Stimulated activated CD4-positive, alpha-beta T cell treated with anti-CD3 and anti-CD28 coated beads, Interleukin-4, amount 100 ng/mL, for 1 hour (primary cell): ENCODE measurements around the gene RPAP3.
"Not testable (repeated sequence)": the region's sequence is repeated elsewhere in the genome, so short reads cannot be mapped to it uniquely, and the experiment has no call there.

ENCODE experiments used
- DNase-seq: peaks from one replicate; pipeline ENCODE4 v3.0.0-alpha.2; 2020

RPAP3 gene

DNA sequence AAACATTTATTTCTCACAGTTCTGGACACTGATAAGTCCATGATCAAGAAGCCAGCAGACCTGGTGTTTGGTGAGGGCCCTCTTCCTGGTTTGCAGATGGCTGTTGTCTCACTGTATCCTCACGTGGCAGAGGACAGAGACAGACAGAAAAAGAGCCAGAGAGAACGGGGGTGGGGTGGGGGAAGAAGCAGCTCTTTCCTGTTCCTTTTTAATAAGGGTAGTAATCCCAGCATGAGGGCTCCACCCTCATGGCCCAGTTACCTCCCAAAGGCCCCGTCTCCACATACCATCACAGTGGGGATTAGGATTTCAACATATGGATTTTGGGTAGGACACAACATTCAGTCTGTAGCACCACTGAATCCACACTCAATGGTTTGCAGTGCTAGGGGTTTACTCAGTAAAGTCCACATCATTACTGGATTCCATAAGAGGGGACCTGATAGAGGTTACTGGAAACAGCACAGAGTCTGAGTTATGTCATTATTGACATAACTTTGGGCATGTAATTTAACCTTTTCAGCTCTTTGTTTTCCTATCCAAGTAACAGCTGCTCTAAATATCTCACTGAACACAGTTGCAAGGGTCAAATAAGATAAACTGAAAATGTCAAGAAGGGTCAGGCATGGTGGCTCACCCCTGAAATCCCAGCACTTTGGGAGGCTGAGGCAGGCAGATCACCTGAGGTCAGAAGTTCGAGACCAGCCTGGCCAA is 53.2 kb downstream of the RPAP3 start:
- DNase-seq, result no peak

DNA sequence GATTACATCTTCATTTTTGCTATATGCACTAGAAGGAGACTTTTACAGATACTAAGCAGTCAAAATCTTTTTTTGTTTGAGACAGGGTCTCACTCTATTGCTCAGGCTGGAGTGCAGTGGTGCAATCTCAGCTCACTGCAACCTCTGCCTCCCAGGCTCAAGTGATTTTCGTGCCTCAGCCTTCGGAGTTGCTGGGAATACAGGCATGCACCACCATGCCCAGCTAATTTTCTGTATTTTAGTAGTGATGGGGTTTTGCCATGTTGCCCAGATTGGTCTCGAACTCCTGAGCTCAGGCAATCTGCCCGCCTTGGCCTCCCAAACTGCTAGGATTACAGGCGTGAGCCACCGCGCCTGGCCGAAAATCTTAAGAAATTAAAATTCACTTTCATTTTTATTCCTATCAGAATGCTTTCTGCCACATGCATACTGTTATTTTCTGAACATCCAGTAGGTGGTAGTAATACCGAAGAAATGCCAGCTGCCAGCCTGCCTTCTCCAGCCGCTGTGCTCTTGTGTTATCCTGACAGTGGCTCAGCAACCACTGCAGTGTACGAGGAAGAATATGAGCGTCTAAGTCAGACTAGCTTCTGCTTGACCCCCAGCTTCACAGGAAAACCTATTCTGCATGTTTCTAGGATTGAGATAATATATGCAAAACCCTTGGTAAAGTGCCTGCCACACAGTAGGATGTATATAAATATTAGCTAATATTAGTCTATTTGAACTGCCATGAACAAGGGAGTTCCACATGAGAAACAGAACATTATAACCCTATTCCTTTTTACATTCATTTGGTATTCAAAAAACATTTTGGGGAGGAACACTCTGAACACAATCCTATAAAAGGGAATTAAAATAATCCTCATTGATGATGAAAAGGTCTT is 54.2 kb downstream of the RPAP3 start:
- peak; percentile 27 for DNase-seq

DNA sequence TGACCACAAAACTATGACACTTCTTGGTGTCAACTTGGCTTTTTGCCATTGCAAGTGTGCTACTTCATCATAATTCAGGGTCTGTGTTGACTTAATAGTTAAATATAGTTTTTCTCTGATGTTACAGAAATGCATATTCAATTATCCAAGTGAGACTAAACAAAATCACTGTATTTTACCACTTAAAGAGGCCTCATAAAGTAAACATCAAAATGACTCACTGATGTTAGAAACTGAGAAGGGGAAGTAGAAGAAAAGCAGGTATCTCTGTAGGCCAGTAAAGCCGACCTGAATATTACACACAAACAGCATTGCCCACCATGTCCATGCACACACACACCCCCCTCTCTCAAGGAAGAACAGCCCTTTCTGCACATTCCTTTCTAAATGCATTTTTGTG is 55.4 kb downstream of the RPAP3 start:
- DNase-seq, result no peak

DNA sequence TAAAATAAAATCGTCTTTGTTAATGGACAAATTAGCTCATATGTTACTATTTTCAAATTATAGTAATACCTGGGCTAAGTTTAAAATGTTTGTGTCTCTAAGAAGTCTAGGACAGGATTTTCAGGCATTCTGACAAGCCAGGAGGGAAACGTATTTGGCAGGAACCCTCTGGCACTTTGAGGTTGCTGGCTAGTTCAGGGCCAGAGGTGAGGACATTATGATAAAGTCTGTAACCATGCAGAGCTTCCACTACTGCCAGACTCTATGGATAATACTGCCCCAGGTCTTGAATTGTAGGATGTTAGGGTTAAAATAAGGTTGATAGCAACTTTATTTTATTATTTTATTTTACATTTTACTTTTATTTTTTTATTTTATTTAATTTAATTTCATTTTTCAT is 56.4 kb downstream of the RPAP3 start:
- no peak for DNase-seq

DNA sequence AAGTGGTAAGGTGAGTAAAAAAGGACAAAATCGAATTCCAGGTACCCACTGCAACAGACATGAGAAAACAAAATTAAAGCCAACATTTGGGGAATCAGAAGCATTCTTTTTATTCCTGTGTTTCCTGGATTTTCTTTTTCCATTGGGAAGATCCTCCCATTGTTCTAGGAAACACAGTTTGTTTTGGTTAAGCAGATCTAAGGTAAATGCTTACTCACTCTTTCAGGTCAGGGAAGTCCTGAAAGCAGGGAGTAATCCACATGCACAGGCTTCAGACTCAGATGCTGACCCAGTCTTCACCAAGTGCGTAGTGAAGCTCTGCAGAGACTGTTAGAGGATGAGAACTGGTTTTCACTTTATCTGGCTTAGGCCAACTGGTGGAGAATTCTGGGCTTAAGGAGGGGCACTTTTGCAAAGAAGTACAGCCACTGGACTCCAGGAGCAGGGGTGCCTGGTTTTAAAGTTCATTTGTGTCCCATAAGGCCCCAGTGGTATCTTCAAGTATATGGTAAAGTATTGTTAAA is 57.7 kb downstream of the RPAP3 start:
- no peak for DNase-seq

DNA sequence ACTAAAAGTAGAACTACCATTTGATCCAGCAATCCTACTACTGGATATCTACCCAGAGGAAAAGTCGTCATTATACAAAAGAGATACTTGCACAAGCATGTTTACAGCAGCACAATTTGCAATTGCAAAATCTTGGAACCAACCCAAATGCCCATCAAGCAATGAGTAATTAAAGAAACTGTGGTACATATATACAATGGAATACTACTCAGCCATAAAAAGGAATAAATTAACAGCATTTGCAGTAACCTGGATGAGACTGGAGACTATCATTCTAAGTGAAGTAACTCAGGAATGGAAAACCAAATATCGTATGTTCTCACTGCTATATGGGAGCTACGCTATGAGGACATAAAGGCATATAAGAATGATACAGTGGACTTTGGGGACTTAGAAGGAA is 63.5 kb downstream of the RPAP3 start:
- DNase-seq, result not testable (repeated sequence)

DNA sequence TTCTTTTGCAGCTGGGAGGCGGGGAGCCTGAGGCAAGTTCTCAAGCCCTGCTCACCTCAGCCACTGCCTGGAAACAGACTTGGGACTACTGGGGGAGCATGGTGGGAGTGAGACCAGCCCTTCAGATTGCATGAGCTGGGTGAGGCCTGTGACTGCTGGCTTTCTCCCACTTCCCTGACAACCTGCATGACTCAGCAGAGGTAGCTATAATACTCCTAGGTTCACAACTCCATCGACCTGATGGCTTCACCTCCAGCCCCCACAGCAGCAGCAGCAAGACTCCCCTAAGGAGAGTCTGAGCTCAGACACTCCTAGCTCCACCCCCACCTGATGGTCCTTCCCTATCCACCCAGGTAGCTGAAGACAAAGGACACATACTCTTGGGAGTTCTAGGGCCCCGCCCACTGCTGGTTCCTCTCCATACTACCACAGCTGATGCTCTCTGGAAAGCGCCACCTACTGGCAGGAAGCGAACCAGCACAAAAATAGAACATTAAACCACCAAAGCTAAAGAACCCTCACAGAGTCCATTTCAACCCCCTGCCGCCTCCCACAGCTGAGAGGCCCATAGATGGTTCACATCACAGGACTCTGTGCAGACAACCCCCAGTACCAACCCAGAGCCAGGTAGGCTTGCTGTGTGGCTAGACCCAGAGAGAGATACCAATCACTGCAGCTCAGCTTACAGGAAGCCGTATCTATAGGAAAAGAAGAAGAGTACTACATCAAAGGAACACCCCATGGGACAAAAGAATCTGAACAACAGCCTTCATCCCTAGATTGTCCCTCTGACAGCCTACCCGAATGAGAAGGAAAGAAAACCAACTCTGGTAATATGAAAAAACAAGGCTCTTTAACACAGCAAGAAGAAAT is 68.7 kb downstream of the RPAP3 start:
- peak; percentile 28 for DNase-seq

DNA sequence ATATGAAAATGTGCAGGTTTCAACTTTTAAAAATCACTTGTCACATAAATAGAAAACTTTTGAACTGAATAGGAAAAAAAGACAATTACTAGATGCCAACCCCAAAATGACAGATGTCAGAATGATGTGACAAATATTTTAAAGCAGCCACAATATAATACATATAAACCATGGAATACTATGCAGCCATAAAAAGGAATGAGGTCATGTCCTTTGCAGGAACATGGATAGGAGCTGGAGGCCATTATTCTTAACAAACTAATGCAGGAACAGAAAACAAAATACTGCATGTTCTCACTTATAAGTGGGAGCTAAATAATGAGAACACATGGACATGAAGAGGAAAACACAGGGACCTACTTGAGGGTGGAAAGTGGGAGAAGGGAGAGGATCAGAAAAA is 70.1 kb downstream of the RPAP3 start:
- not testable (repeated sequence) for DNase-seq

DNA sequence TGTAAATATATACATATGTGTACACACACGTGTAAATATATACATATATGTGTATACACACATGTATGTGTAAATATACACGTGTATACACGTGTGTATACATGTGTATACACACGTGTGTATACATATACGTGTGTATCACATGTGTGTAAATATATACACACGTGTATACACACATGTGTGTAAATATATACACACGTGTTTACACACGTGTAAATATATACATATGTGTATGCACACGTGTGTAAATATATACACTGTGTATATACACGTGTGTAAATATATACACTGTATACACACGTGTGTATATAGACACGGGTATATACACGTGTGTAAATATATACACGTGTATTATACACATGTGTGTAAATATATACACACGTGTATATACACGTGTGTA is 71.7 kb downstream of the RPAP3 start:
- no peak for DNase-seq

DNA sequence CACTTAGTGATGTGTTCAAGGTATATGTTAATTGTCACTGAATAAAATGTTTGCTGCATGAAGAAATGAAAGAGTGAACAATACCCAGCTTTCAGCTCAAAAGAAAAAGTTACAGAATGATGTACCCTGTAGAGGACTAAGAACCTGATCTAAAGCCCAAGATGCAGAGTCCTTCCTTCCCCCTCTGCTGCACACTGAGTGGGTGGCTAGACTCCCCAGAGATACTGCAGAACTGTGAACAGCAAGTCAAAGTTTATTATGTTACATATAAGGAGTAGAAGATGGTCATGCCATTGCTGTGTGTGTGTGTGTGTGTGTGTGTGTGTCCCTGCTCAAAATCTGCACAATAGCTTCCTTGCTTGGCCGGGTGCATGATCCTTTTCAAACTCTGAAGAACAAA is 83.9 kb downstream of the RPAP3 start:
- DNase-seq, result no peak

DNA sequence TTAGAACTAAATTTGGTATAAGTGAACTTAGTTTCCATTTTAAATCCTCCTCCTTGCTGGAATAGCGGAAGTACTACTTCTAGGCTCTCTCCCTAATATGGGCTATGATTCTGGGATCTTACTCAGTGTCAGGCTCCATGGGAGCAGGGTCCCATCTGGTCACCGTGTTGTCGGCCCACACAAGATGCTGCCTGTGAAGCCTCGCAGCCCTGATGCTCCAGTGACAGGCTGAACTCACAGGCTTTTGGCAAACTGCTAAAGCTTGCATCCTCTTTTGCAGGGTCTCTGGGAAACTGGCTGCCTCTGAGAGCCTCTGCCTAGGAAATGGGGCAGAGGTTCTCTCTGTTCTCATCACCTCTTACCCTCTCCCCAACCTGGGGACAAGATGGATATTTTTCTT is 88.4 kb downstream of the RPAP3 start:
- DNase-seq, result no peak

DNA sequence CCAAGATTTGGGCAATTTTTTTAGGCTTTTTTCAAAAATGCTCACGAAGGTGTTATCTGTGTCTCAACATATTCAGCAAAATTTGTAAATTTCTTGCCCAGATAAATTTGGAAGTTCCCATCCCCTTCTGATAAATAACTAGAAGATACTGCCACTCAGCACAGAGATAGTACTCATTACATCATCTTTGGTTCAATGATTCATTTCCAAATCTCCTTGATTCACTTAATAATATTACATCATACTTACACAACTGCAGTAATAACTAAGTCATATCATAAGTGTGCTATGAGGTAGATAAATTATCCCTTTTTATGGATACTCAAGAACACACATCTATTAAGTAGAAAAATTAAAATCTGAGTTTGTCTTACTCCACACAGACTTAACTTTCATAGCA is 89.4 kb downstream of the RPAP3 start:
- no peak for DNase-seq

DNA sequence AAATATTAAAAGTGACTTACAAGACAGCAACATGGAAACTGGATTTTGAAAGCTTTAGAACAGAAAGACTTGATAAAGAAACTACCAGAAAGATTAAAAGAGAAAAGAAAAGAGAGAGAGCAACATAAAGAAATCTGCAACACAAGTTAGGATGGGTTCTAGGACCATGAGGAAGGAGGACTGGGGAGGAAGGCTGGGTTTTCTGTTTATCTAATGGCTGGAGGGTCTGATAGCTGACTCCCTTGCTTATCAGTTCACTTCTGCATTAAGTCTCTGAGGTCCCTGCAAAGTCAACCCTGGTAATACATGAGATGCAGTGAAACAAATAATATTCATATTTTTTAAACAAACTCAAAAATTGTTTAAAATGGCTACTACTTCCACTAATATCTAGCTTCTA is 90.1 kb downstream of the RPAP3 start:
- no peak for DNase-seq

DNA sequence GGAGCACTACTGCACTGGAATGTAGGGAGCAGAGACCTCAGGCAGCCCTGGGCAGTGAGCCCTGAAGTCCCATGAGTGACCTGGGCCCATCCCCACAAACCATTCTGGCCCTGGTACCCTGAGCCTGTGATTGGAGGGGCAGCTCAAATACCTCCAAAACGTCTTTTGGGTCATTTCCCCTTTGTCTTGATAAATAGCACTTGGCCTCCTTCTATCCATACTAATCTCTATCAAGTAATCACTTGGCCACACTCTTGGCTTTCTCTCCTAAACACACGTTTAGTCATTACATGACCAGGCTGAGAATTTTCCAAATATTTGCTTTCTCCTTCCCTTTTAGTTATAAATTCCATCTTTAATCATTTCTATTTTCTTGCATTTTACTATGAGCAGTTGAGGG is 91.3 kb downstream of the RPAP3 start:
- no peak for DNase-seq

DNA sequence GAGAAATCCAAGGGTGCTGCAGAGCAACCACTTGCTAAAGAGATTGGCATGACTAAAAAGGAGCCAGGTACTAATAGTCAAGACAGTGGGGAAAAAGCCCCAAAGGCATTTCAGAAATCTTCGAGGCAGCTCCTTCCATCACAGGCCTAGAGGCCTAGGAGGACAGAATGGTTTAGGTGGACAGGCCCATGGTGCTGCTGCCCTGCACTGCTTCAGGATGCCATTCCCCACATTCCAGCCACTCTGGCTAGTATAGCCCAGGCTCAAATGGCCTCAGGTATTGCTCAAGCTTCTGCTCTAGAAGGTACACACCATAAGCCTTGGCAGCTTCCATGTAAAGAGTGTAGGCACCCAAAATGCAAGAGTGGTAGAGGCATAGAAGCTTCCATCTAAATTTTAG is 92.9 kb downstream of the RPAP3 start:
- no peak for DNase-seq

DNA sequence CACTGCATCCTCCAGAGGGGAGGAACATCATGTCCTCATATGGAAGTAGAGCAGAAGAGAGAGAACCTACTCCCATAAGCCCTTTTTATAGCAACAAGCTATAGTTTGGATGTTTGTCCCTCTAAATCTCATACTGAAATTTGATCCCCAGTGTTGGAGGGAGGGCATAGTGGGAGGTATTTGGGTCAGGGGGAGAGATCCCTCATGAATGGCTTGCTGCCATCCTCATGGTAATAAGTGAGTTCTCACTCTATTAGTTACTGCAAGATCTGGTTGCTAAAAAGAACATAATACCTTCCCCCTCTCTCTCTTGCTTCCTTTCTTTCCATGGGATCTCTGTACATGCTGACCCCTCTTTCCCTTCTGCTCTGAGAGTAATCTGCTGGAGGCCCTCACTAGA is 93.9 kb downstream of the RPAP3 start:
- DNase-seq, result no peak
